Endothelial cell of umbilical vein (primary cell): ENCODE measurements around the gene GLYATL3. TPM values are rescaled to one million over a fixed set of nuclear protein-coding genes. Genes with fewer than 3 reads are reported as not detected.

Experiments used
- Bru-seq: library from RNA; stranded (reverse); fragments of 400-500 nt; gene quantifications from one replicate; lab custom pipeline; 2021; lab: Mats Ljungman, UMichigan
- BruChase-seq, 2 experiments: library from RNA; stranded (reverse); fragments of 400-500 nt; gene quantifications; one replicate each; lab custom pipeline; 2021; lab: Mats Ljungman, UMichigan
- BruUV-seq: library from RNA; stranded (reverse); fragments of 400-500 nt; replicated peaks from 2 replicates; lab custom pipeline; 2021; lab: Mats Ljungman, UMichigan
- CTCF ChIA-PET: fragments of 300-600, 350-600 bp; sonication (Branson Sonifier 250); formaldehyde crosslinking; loops from one replicate; lab custom pipeline; 2021; ENCODE audit warnings: antibody characterized with exemption, inconsistent platforms; lab: Charles Lee
- POLR2A ChIA-PET: fragments of 300-600, 350-600 bp; sonication (Branson Sonifier 250); formaldehyde crosslinking; loops from one replicate; lab custom pipeline; 2021; ENCODE audit warnings: antibody characterized with exemption, inconsistent platforms; lab: Charles Lee
- DNase-seq: peaks from one replicate; pipeline ENCODE4 v3.0.0-alpha.2; 2011; ENCODE audit warnings: low read depth, low spot score
- FAIRE-seq: peaks from 2 replicates; lab custom pipeline; 2011; peaks lifted over from hg19 to GRCh38; lab: Jason Lieb, UNC
- H2AFZ ChIP-seq: 2 replicates; pipeline ENCODE4 v1.6.0; 2012; ENCODE audit warnings: low read depth, low read length, control low read depth, inconsistent platforms
- H3K27ac ChIP-seq: 2 replicates; pipeline ENCODE4 v1.5.1; 2011; ENCODE audit warnings: low read depth, mild to moderate bottlenecking, control low read depth, low read length, moderate library complexity; ENCODE audit not compliant: insufficient read depth
- H3K27me3 ChIP-seq, 2 experiments: 2 replicates each; pipeline versions ENCODE4 v1.6.0 to v1.6.1; 2011; ENCODE audit warnings: low read length in 2 of 2, mixed read lengths in 1 of 2; ENCODE audit not compliant: control insufficient read depth in 2 of 2, insufficient read depth in 2 of 2
- H3K36me3 ChIP-seq, 2 experiments: 2 replicates in 1 of 2; 3 replicates in 1 of 2; pipeline ENCODE4 v1.5.1; 2011; ENCODE audit warnings: low read length in 2 of 2, mild to moderate bottlenecking in 1 of 2, moderate library complexity in 1 of 2; ENCODE audit not compliant: control insufficient read depth in 2 of 2, insufficient read depth in 2 of 2; ENCODE audit errors: extremely low read depth in 1 of 2
- H3K4me1 ChIP-seq: 3 replicates; pipeline ENCODE4 v1.5.1; 2011; ENCODE audit warnings: mild to moderate bottlenecking, low read length; ENCODE audit not compliant: control insufficient read depth, insufficient read depth; ENCODE audit errors: extremely low read depth
- H3K4me2 ChIP-seq: 2 replicates; pipeline ENCODE4 v1.6.1; 2011; ENCODE audit warnings: low read length, control low read depth, mixed read lengths; ENCODE audit not compliant: insufficient read depth
- H3K4me3 ChIP-seq, 3 experiments: fragments of 200-600 bp in 1 of 3; sonication (generic), shearing (Covaris generic) in 1 of 3; replicated peaks in 1 of 3; 2 replicates each; pipeline ENCODE4 v1.5.1; 2011 to 2016; ENCODE audit warnings: control low read depth in 3 of 3, low read length in 3 of 3, mild to moderate bottlenecking in 2 of 3, inconsistent platforms in 1 of 3, low read depth in 1 of 3, moderate library complexity in 1 of 3; ENCODE audit not compliant: insufficient read depth in 1 of 3
- H3K79me2 ChIP-seq: 2 replicates; pipeline ENCODE4 v1.6.0; 2012; ENCODE audit warnings: low read length, inconsistent platforms; ENCODE audit not compliant: control insufficient read depth, insufficient read depth
- H3K9ac ChIP-seq: replicated peaks from 2 replicates; pipeline ENCODE3; 2011; ENCODE audit warnings: low read length, control low read depth; ENCODE audit not compliant: insufficient read depth; ENCODE audit errors: extremely low read depth
- H3K9me1 ChIP-seq: replicated peaks from 3 replicates; pipeline ENCODE4 v1.6.0; 2011; ENCODE audit warnings: mild to moderate bottlenecking, low read length; ENCODE audit not compliant: control insufficient read depth, insufficient read depth; ENCODE audit errors: extremely low read depth
- H3K9me3 ChIP-seq: replicated peaks from 2 replicates; pipeline ENCODE4 v1.5.1; 2012; ENCODE audit warnings: low read length, inconsistent platforms; ENCODE audit not compliant: control insufficient read depth, insufficient read depth
- H4K20me1 ChIP-seq: replicated peaks from 2 replicates; pipeline ENCODE3; 2011; ENCODE audit warnings: mild to moderate bottlenecking, low read length; ENCODE audit not compliant: control insufficient read depth, insufficient read depth; ENCODE audit errors: extremely low read depth
- CTCF ChIP-seq, 2 donors: IDR thresholded peaks; 1 replicate in 1 of 2; 2 replicates in 1 of 2; pipeline ENCODE4 v1.5.1; 2011; ENCODE audit warnings: low read length in 2 of 2, mild to moderate bottlenecking in 2 of 2, moderate library complexity in 2 of 2, control low read depth in 1 of 2, inconsistent platforms in 1 of 2, low read depth in 1 of 2; ENCODE audit not compliant: insufficient read depth in 1 of 2; ENCODE audit errors: extremely low read depth in 1 of 2
- EZH2 ChIP-seq: IDR thresholded peaks from 2 replicates; pipeline ENCODE4 v1.6.1; 2012; ENCODE audit warnings: borderline replicate concordance, low read depth, mild to moderate bottlenecking, moderate library complexity, low read length, inconsistent platforms; ENCODE audit not compliant: severe bottlenecking
- FOS ChIP-seq: IDR thresholded peaks from 2 replicates; pipeline ENCODE4 v1.6.1; 2011; ENCODE audit warnings: mild to moderate bottlenecking, low read length, moderate library complexity, borderline replicate concordance; ENCODE audit not compliant: insufficient read depth
- GATA2 ChIP-seq: IDR thresholded peaks from 2 replicates; pipeline ENCODE4 v1.7.0; 2011; ENCODE audit warnings: low read depth, mild to moderate bottlenecking, moderate library complexity, mixed read lengths, low read length; ENCODE audit not compliant: insufficient read length, insufficient read depth
- JUN ChIP-seq: IDR thresholded peaks from 2 replicates; pipeline ENCODE4 v1.6.1; 2011; ENCODE audit warnings: borderline replicate concordance, low read depth; ENCODE audit not compliant: insufficient read length, insufficient read depth
- MAX ChIP-seq: IDR thresholded peaks from 2 replicates; pipeline ENCODE4 v1.6.1; 2011; ENCODE audit not compliant: insufficient read depth, insufficient read length
- MYC ChIP-seq: IDR thresholded peaks from one replicate; pipeline ENCODE4 v1.6.1; 2011; ENCODE audit warnings: mild to moderate bottlenecking, low read depth, low read length
- POLR2A ChIP-seq: IDR thresholded peaks from 2 replicates; pipeline ENCODE4 v1.6.1; 2012; ENCODE audit warnings: low read depth, mild to moderate bottlenecking, control low read depth, low read length
- POLR2AphosphoS5 ChIP-seq: IDR thresholded peaks from 2 replicates; pipeline ENCODE4 v1.6.1; 2012; ENCODE audit warnings: low read depth, mild to moderate bottlenecking, control low read depth, low read length, moderate library complexity; ENCODE audit not compliant: insufficient read depth
- dilution Hi-C: fragments of 300-500 bp; cut with MboI; formaldehyde crosslinking; loops from one replicate; pipeline ENCODE4 v1.15.0; 2019; ENCODE audit warnings: low sequenced_read_pairs; ENCODE audit not compliant: extremely low pct_ligation_motif_present
- intact Hi-C: fragments of 100-400 bp; cut with micrococcal nuclease; formaldehyde crosslinking; loops from one replicate; pipeline ENCODE4 v1.10.0; 2022
- long read RNA-seq: library from polyadenylated mRNA; stranded (forward); transcript quantifications from one replicate; pipeline ENCODE4 v2.0.0, GENCODE V29; 2021
- polyA minus RNA-seq, 3 experiments: library from RNA; depleted of rRNA, polyadenylated mRNA; stranded (reverse); fragments of >200 nt; gene quantifications; 1 replicate in 1 of 3; 2 replicates in 2 of 3; pipeline ENCODE4 v1.2.3, GENCODE V29; 2011
- polyA plus RNA-seq, 4 experiments: library from polyadenylated mRNA; depleted of rRNA in 3 of 4; stranded (reverse) in 3 of 4; unstranded in 1 of 4; fragments of >200 nt; gene quantifications; 2 replicates each; pipeline versions ENCODE4 v1.2.1 to v1.2.3, GENCODE V29; 2011 to 2012; ENCODE audit warnings: missing spikeins in 1 of 4
- total RNA-seq: library from RNA; stranded (reverse); gene quantifications from 2 replicates; pipeline ENCODE4 v1.2.3, GENCODE V29; 2021

The GLYATL3 gene
- total RNA-seq: not detected in 2 replicates
- not detected in 2 replicates for polyA plus RNA-seq
- not detected in 2 replicates for polyA plus RNA-seq (2011; cell fraction: cytosol; rRNA removed)
- polyA plus RNA-seq (2011; cell fraction: nucleus; rRNA removed): not detected in 2 replicates
- not detected in 2 replicates for polyA plus RNA-seq (2012)
- polyA minus RNA-seq: not detected in 2 replicates
- not detected for polyA minus RNA-seq (2011; cell fraction: cytosol; rRNA and poly(A)+ RNA removed)
- polyA minus RNA-seq (2011; cell fraction: nucleus; rRNA and poly(A)+ RNA removed): not detected in 2 replicates
- percentile 12 among the genes with signal in this experiment for Bru-seq, nascent RNA
- BruChase-seq, experiment 1, labeled RNA remaining after a 6-hour chase: not detected
- not detected for BruChase-seq, experiment 2, labeled RNA remaining after a 2-hour chase
- long read RNA-seq: 0 reads

GRCh38 chr6:49499623-49500022, at the start of gene GLYATL3:
GLYATL3 (plus strand) TSS chr6:49499923; CDS start chr6:49511991, 12,068 bp downstream.
- Histone ChIP-seq H3K9me3 (no peaks in the 10 kb centered on the region), H3K27ac (no peak within 1 kb of the TSS), H3K4me3 (no peak within 1 kb of the TSS), H4K20me1 (no peaks in the 10 kb centered on the region), H3K4me2 (no peak within 1 kb of the TSS), H3K9ac (no peak within 1 kb of the TSS), H3K36me3 (peaks cover 1 to 2% of the 10 kb centered on the region in 2 experiments), H3K27me3 (no peaks in the 10 kb centered on the region), H3K79me2 (no peaks in the 10 kb centered on the region), H2AFZ (no peak within 1 kb of the TSS), H3K9me1 (no peaks in the 10 kb centered on the region), H3K4me1 (no peaks in the 10 kb centered on the region)
- ChIA-PET CTCF (no interaction called here), POLR2A (no interaction called here)
- dilution Hi-C loops (no loop called here), intact Hi-C loops (no loop called here)
- no TSS peak for BruUV-seq
- DNase-seq (no peak), FAIRE-seq (no peak)
- TF ChIP-seq POLR2A: no peak
- no peak for TF ChIP-seq POLR2AphosphoS5
- TF ChIP-seq EZH2: no peak
- no peak for TF ChIP-seq GATA2
- TF ChIP-seq CTCF (IDR thresholded peaks at IDR 0.05; ENCODE audit: extremely low read depth in 1 of 2, insufficient read depth in 1 of 2, low read depth in 1 of 2, low read length in 2 of 2): no peak
- no peak for TF ChIP-seq FOS
- TF ChIP-seq MYC: no peak
- no peak for TF ChIP-seq JUN
- TF ChIP-seq MAX: no peak
